ENCODE data around the gene NXPH2.

GRCh38 chr2:138630164-138630563 lies 150.0 kb downstream of the NXPH2 start:
- TF ChIP-seq CTCF (IDR thresholded peaks at IDR 0.05; ENCODE audit: extremely low read depth in 1 of 2, insufficient read depth in 1 of 2, low read depth in 1 of 2, low read length in 2 of 2) (no peak), POLR2A (IDR thresholded peaks at IDR 0.05; ENCODE audit: low read depth, low read length) (no peak), MAX (IDR thresholded peaks at IDR 0.05; ENCODE audit: insufficient read depth, insufficient read length) (no peak), EZH2 (IDR thresholded peaks at IDR 0.05; ENCODE audit: borderline replicate concordance, low read depth, low read length, severe bottlenecking) (no peak), GATA2 (IDR thresholded peaks at IDR 0.05; ENCODE audit: insufficient read depth, insufficient read length, low read depth, low read length) (no peak), JUN (IDR thresholded peaks at IDR 0.05; ENCODE audit: borderline replicate concordance, insufficient read depth, insufficient read length, low read depth) (no peak), POLR2AphosphoS5 (IDR thresholded peaks at IDR 0.05; ENCODE audit: insufficient read depth, low read depth, low read length) (no peak), FOS (IDR thresholded peaks at IDR 0.05; ENCODE audit: borderline replicate concordance, insufficient read depth, low read length) (no peak)

Measured in endothelial cell of umbilical vein (primary cell).